Uterus (tissue), 2 donors: ENCODE results near the gene GBA2.

ENCODE experiments used
- POLR2A ChIP-seq, 2 donors: fragments of 450-650 bp; IDR thresholded peaks; one replicate each; pipeline ENCODE4 v1.6.1; 2016; ENCODE audit warnings: antibody characterized with exemption in 2 of 2, mild to moderate bottlenecking in 1 of 2, moderate library complexity in 1 of 2
- TF ChIP-seq, protein P1 (sequence below), 4 experiments: fragments of 200-600 bp in 2 of 4; fragments of 450-650 bp in 2 of 4; sonication (generic) in 2 of 4; IDR thresholded peaks; one replicate each; pipeline ENCODE4 v1.5.1; 2016 to 2019; ENCODE audit warnings: antibody characterized with exemption in 4 of 4, mild to moderate bottlenecking in 2 of 4, moderate library complexity in 1 of 4

GRCh38 chr9:35757892-35758275, 8.9 kb upstream of the GBA2 start:
- TF ChIP-seq, protein P1, sequence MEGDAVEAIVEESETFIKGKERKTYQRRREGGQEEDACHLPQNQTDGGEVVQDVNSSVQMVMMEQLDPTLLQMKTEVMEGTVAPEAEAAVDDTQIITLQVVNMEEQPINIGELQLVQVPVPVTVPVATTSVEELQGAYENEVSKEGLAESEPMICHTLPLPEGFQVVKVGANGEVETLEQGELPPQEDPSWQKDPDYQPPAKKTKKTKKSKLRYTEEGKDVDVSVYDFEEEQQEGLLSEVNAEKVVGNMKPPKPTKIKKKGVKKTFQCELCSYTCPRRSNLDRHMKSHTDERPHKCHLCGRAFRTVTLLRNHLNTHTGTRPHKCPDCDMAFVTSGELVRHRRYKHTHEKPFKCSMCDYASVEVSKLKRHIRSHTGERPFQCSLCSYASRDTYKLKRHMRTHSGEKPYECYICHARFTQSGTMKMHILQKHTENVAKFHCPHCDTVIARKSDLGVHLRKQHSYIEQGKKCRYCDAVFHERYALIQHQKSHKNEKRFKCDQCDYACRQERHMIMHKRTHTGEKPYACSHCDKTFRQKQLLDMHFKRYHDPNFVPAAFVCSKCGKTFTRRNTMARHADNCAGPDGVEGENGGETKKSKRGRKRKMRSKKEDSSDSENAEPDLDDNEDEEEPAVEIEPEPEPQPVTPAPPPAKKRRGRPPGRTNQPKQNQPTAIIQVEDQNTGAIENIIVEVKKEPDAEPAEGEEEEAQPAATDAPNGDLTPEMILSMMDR (IDR thresholded peaks at IDR 0.05) = no peak
- TF ChIP-seq POLR2A (IDR thresholded peaks at IDR 0.05) = no peak
